MCF 10A (cell line): ENCODE results near the gene PLXNA3. TPM values are rescaled to one million over a fixed set of nuclear protein-coding genes. Genes with fewer than 3 reads are reported as not detected.
A peak's percentile ranks its signal among the peaks of the same experiment; 100 is the strongest.

ENCODE experiments used
- BruUV-seq: library from RNA; stranded (reverse); fragments of 400-500 nt; replicated peaks from 2 replicates; lab custom pipeline; 2021; lab: Mats Ljungman, UMichigan
- CTCF ChIA-PET: fragments of 300-600 bp; sonication (Branson Sonifier 250); formaldehyde crosslinking; extraction: SDS; loops from one replicate; lab custom pipeline; 2021; ENCODE audit warnings: antibody characterized with exemption, inconsistent platforms; lab: Yijun Ruan, JAX
- POLR2A ChIA-PET: fragments of 300-600, 350-650 bp; sonication (Branson Sonifier 250); formaldehyde crosslinking; extraction: SDS; loops from one replicate; lab custom pipeline; 2020; ENCODE audit warnings: antibody characterized with exemption, inconsistent platforms; lab: Yijun Ruan, JAX
- DNase-seq: peaks from one replicate; pipeline ENCODE4 v3.0.0-alpha.2; 2018; ENCODE audit not compliant: unreplicated experiment
- H3K27ac Mint-ChIP-seq: one replicate; pipeline ENCODE4 v1.8.0; 2022; ENCODE audit warnings: mild to moderate bottlenecking, low read depth, mixed read lengths; ENCODE audit not compliant: unreplicated experiment
- H3K27me3 Mint-ChIP-seq: one replicate; pipeline ENCODE4 v1.8.0; 2022; ENCODE audit warnings: mixed read lengths; ENCODE audit not compliant: insufficient read depth, unreplicated experiment
- H3K36me3 Mint-ChIP-seq: one replicate; pipeline ENCODE4 v1.8.0; 2022; ENCODE audit warnings: mild to moderate bottlenecking, moderate library complexity, mixed read lengths; ENCODE audit not compliant: insufficient read depth, unreplicated experiment
- H3K4me1 Mint-ChIP-seq: one replicate; pipeline ENCODE4 v1.8.0; 2022; ENCODE audit warnings: mixed read lengths; ENCODE audit not compliant: insufficient read depth, unreplicated experiment
- H3K4me3 Mint-ChIP-seq: one replicate; pipeline ENCODE4 v1.8.0; 2022; ENCODE audit warnings: mild to moderate bottlenecking, moderate library complexity, mixed read lengths; ENCODE audit not compliant: unreplicated experiment
- H3K9me3 Mint-ChIP-seq: one replicate; pipeline ENCODE4 v1.8.0; 2022; ENCODE audit warnings: mixed read lengths; ENCODE audit not compliant: unreplicated experiment
- CTCF ChIP-seq: fragments of 200-600 bp; IDR thresholded peaks from one replicate; pipeline ENCODE4 v1.8.0; 2022; ENCODE audit warnings: antibody characterized with exemption, mild to moderate bottlenecking; ENCODE audit not compliant: unreplicated experiment
- intact Hi-C: fragments of 100-400 bp; cut with micrococcal nuclease; formaldehyde crosslinking; loops from 2 replicates; pipeline ENCODE4 v1.14.1; 2022
- microRNA-seq: library from miRNA; unstranded; fragments of <30 nt; microRNA quantifications from one replicate; pipeline ENCODE4 v1.2.0, GENCODE V29; 2022
- total RNA-seq: library from RNA; stranded (reverse); gene quantifications from 2 replicates; pipeline ENCODE4 v1.2.3, GENCODE V29; 2022

PLXNA3 gene
- total RNA-seq, 1 experiment from 2014 or later: 48.0 TPM

DNA sequence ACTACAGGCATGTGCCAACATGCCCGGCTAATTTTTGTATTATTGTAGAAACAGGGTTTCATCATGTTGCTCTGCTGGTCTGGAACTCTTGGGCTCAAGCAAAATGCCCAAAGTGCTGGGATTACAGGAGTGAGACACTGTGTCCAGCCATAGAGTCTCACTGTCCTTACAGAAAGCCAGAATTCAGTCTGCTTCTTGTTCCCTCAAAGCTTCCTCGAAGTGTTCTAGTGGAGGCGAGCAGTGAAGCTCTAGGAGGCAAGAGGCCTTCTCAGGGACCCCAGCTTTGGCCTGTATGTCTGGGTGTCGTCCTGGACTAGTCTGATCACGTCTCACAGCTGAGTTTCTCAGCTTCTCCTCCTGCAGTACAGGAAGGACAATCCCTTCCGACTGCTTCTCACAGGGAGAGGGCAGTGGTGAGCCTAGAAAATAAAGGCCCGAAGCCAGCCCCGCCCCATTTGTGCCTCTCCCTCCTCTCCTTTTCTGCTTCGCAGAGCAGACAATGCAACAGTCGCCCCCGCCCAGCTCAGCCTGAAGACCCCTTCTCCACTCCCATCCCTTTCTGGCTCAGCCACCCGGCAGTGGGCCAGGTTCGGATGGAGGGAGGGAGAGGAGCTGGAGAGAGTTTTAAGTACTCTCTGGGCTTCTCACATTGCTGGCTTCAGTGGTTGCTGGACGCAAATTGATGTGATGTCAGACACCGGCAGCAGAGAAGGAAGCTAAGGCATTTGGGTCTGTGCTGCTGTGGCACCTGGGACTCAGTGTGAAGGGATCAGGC lies 69.0 kb downstream of the PLXNA3 start:
- peak; percentile 43 for TF ChIP-seq CTCF
- peak; percentile 84 for DNase-seq
- POLR2A ChIA-PET: interaction anchor here (0.6 to 3.6 kb wide), 19 partner anchors 11 to 556 kb away, joined by 3 to 36 read pairs (median 6); partner anchors contain the start of genes EMD, FAM3A, FLNA and HCFC1
- Mint-ChIP-seq H3K9me3 (no peaks in the 10 kb centered on the region), H3K4me3 (peak overlapping the region; percentile 29), H3K27ac (peak overlapping the region; percentile 88), H3K27me3 (no peaks in the 10 kb centered on the region), H3K4me1 (peaks cover 10% of the 10 kb centered on the region), H3K36me3 (no peaks in the 10 kb centered on the region)
- intact Hi-C loops: no loop called here
- BruUV-seq: TSS peak; percentile 25
- CTCF ChIA-PET: interaction anchor here (0.6 to 2.2 kb wide), 29 partner anchors 8 to 1572 kb away, joined by 3 to 17 read pairs (median 4); partner anchors contain the start of genes DNASE1L1, FAM3A, FLNA and SLC10A3

Small RNA genes within 50 kb of the gene (microRNA-seq; reads per million reads assigned to microRNA genes)
- 0.53 reads per million for gene MIR6858

Other genes starting within 250 kb of the PLXNA3 start
- gene OPN1MW2, start 238.5 kb upstream of the PLXNA3 start, total RNA-seq: not detected in 2 replicates
- not detected in 2 replicates for gene OPN1MW3, start 200.7 kb upstream of the PLXNA3 start, total RNA-seq
- not detected in 2 replicates for gene TEX28, start 163.2 kb upstream of the PLXNA3 start, total RNA-seq
- not detected in 2 replicates for gene TKTL1, start 162.5 kb upstream of the PLXNA3 start, total RNA-seq
- 1,218 and 1,231 TPM in 2 replicates for gene FLNA, start 83.6 kb upstream of the PLXNA3 start, total RNA-seq
- 94.5 and 107 TPM in 2 replicates for gene EMD, start 79.0 kb upstream of the PLXNA3 start, total RNA-seq
- gene RPL10, start 59.9 kb upstream of the PLXNA3 start, total RNA-seq: 3,490 and 3,785 TPM in 2 replicates
- 20.5 and 21.2 TPM in 2 replicates for gene DNASE1L1, start 49.0 kb upstream of the PLXNA3 start, total RNA-seq
- gene TAFAZZIN, start 46.7 kb upstream of the PLXNA3 start, total RNA-seq: 48.0 and 59.1 TPM in 2 replicates
- gene ATP6AP1, start 29.6 kb upstream of the PLXNA3 start, total RNA-seq: 48.7 and 57.0 TPM in 2 replicates
- 89.9 and 121 TPM in 2 replicates for gene GDI1, start 21.1 kb upstream of the PLXNA3 start, total RNA-seq
- 62.1 and 88.7 TPM in 2 replicates for gene FAM50A, start 14.1 kb upstream of the PLXNA3 start, total RNA-seq
- 17.8 and 21.1 TPM in 2 replicates for gene LAGE3, start 21.0 kb downstream of the PLXNA3 start, total RNA-seq
- gene UBL4A, start 28.3 kb downstream of the PLXNA3 start, total RNA-seq: 26.7 and 27.9 TPM in 2 replicates
- 17.9 and 21.2 TPM in 2 replicates for gene SLC10A3, start 32.3 kb downstream of the PLXNA3 start, total RNA-seq
- 40.9 and 45.3 TPM in 2 replicates for gene FAM3A, start 58.0 kb downstream of the PLXNA3 start, total RNA-seq
- 42.1 and 49.5 TPM in 2 replicates for gene G6PD, start 88.6 kb downstream of the PLXNA3 start, total RNA-seq
- gene IKBKG, start 89.3 kb downstream of the PLXNA3 start, total RNA-seq: 29.3 and 32.1 TPM in 2 replicates
- gene CTAG1A, start 126.9 kb downstream of the PLXNA3 start, total RNA-seq: not detected in 2 replicates
- gene CTAG1B, start 161.0 kb downstream of the PLXNA3 start, total RNA-seq: not detected in 2 replicates
- not detected in 2 replicates for gene CTAG2, start 195.3 kb downstream of the PLXNA3 start, total RNA-seq